K562 (cell line): ENCODE measurements around the gene LAMB3. TPM values are rescaled to one million over a fixed set of nuclear protein-coding genes. Genes with fewer than 3 reads are reported as not detected.
A peak's percentile ranks its signal among the peaks of the same experiment; 100 is the strongest.

Experiments
- EP400 ChIP-seq: fragments of 450-650 bp; IDR thresholded peaks from 2 replicates; pipeline ENCODE4 v1.6.1; 2017; ENCODE audit warnings: antibody characterized with exemption, mild to moderate bottlenecking, moderate library complexity
- GATAD2A ChIP-seq: fragments of 450-650 bp; IDR thresholded peaks from 2 replicates; pipeline ENCODE4 v1.6.1; 2017
- GTF2E2 ChIP-seq: fragments of 200-800 bp; sonication (Bioruptor generic); IDR thresholded peaks from 2 replicates; pipeline ENCODE4 v1.6.1; 2016; ENCODE audit warnings: missing genetic modification characterization, missing compliant biosample characterization
- HNRNPL ChIP-seq: fragments of 200-400 bp; formaldehyde crosslinking; IDR thresholded peaks from 2 replicates; pipeline ENCODE4 v1.6.1; 2017; ENCODE audit warnings: low read depth, mild to moderate bottlenecking, low read length
- MCM5 ChIP-seq: fragments of 450-650 bp; IDR thresholded peaks from 2 replicates; pipeline ENCODE4 v1.6.1; 2016; ENCODE audit warnings: low read depth
- POLR2A ChIP-seq: fragments of 450-650 bp; conservative IDR thresholded peaks from 2 replicates; pipeline ENCODE4 v1.6.1; 2016
- RBM25 ChIP-seq: fragments of 200-400 bp; formaldehyde crosslinking; IDR thresholded peaks from 2 replicates; pipeline ENCODE4 v1.6.1; 2018; ENCODE audit warnings: low read length, low read depth, moderate library complexity; ENCODE audit not compliant: severe bottlenecking
- SMARCA4 ChIP-seq: fragments of 450-650 bp; IDR thresholded peaks from 2 replicates; pipeline ENCODE4 v1.6.1; 2016
- SRSF1 ChIP-seq: fragments of 200-400 bp; formaldehyde crosslinking; IDR thresholded peaks from 2 replicates; pipeline ENCODE4 v1.6.1; 2017; ENCODE audit warnings: mild to moderate bottlenecking, low read depth, low read length, moderate library complexity
- ZFX ChIP-seq: sonication (generic); formaldehyde crosslinking; IDR thresholded peaks from 2 replicates; pipeline ENCODE4 v1.8.0; 2022; ENCODE audit warnings: mild to moderate bottlenecking, missing genetic modification reagents, moderate library complexity
- ZNF212 ChIP-seq: fragments of 450-650 bp; formaldehyde crosslinking; IDR thresholded peaks from 2 replicates; pipeline ENCODE4 v1.4.0; 2020; ENCODE audit warnings: mild to moderate bottlenecking
- ZNF57 ChIP-seq: fragments of 450-650 bp; formaldehyde crosslinking; IDR thresholded peaks from 2 replicates; pipeline ENCODE4 v1.4.0; 2020; ENCODE audit warnings: mild to moderate bottlenecking, moderate library complexity
- ZNF76 ChIP-seq: fragments of 250-450 bp; sonication (Bioruptor Pico); IDR thresholded peaks from 2 replicates; pipeline ENCODE4 v1.4.0; 2020; ENCODE audit warnings: mild to moderate bottlenecking, moderate library complexity, borderline replicate concordance
- ZNF785 ChIP-seq: fragments of 250-450 bp; sonication (Bioruptor Pico); IDR thresholded peaks from 2 replicates; pipeline ENCODE4 v1.4.0; 2020; ENCODE audit warnings: mild to moderate bottlenecking
- polyA plus RNA-seq, 8 experiments: library from polyadenylated mRNA; depleted of rRNA in 4 of 8; stranded (reverse) in 5 of 8; unstranded in 3 of 8; fragments of >200 nt; fragmentation: Nextera tagmentation in 2 of 8; fragmentation: Illumina TruSeq in 1 of 8; extraction: Ambion mirVana in 2 of 8; extraction: Trizol in 1 of 8; gene quantifications; 2 replicates each; pipeline versions ENCODE4 v1.2.1 to v1.2.3, GENCODE V29; 2011 to 2014; ENCODE audit warnings: inconsistent platforms in 1 of 8, missing spikeins in 1 of 8
- total RNA-seq, 7 experiments: library from RNA; depleted of rRNA in 6 of 7; stranded (reverse); fragments of >200 nt in 6 of 7; fragmentation: Illumina TruSeq in 2 of 7; extraction: Trizol in 2 of 7; gene quantifications; 2 replicates each; pipeline versions ENCODE4 v1.2.1 to v1.2.3, GENCODE V29; 2011 to 2021; ENCODE audit warnings: low replicate concordance in 1 of 7
- TF ChIP-seq, protein P1 (sequence below): IDR thresholded peaks from 2 replicates; pipeline ENCODE4 v1.6.1; 2016; ENCODE audit warnings: missing genetic modification characterization, missing compliant biosample characterization
- TF ChIP-seq, protein P2 (sequence below), 2 experiments: IDR thresholded peaks; 2 replicates each; pipeline ENCODE4 v1.6.1; 2012; ENCODE audit warnings: improper control_type of control experiment in 2 of 2, low read depth in 2 of 2, low read length in 2 of 2, borderline replicate concordance in 1 of 2
- TF ChIP-seq, protein P3 (sequence below): fragments of 250-450 bp; sonication (Bioruptor Pico); IDR thresholded peaks from 2 replicates; pipeline ENCODE4 v1.8.0; 2022; ENCODE audit warnings: inconsistent platforms
- TF ChIP-seq, protein P4 (sequence below): fragments of 450-650 bp; conservative IDR thresholded peaks from 2 replicates; pipeline ENCODE4 v1.6.1; 2016; ENCODE audit warnings: missing genetic modification characterization, low read depth, mild to moderate bottlenecking, missing compliant biosample characterization, moderate library complexity
- TF ChIP-seq, protein P5 (sequence below): IDR thresholded peaks from 2 replicates; pipeline ENCODE4 v1.6.1; 2011; ENCODE audit not compliant: insufficient read length; ENCODE audit errors: extremely low read depth
- TF ChIP-seq, protein P6 (sequence below): sonication (generic); IDR thresholded peaks from 2 replicates; pipeline ENCODE4 v1.6.1; 2016

The LAMB3 gene
- total and polyA plus RNA-seq, 9 of the 15 experiments (the other 6 are each of a cell fraction or from before 2014, with no cell fraction given), result 0.08 to 1.3 (median 0.91) TPM

DNA sequence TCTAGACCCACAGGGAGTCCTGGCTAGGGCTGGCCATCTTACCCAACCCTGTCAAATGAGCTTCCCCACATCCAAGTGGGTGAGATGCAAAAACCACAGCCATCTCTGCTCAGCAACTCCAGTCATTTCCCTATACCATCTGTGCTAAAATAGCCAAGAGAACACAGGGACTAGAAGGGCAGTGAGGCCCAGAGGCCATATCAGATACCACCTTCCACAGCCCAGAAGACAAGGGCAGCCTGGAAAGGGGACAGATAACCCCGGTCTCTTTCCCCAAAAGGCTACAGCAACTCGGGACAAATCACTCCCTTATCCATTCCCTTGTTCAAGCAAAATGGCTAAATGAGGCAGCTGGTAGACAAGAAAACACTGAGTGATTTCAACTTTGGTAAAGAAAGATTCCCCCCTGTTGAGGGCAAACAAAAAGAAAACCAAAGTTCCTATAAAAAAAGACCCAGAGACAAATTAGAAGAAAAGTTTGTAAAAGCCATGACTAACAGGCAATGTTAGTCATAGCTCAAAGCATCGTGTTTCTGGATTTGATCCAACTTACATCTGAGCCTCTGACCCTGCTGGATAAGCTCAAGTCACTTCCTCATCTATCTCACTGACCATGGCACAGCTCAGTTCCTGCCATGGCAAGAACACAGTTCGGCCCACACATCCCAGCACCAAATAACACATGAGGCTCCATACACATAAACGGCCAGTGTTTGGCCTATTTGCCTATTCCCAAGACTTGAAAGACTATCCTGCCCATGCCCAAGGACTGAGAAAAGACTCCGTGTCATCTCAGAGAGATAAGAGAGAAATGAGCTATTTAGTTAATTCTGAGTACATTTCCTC lies 3.1 kb downstream of the LAMB3 start (continued):
- TF ChIP-seq GATAD2A (no peak), SMARCA4 (peak; percentile 89), ZNF212 (CRISPR knock-in tag) (no peak), ZNF76 (CRISPR knock-in tag) (no peak), ZNF57 (no peak), POLR2A (no peak), EP400 (no peak), MCM5 (no peak), ZNF785 (no peak), ZFX (CRISPR knock-in tag) (no peak), GTF2E2 (tag) (0 out of 2 replicates have a peak, but pooled peaks have one; percentile 53), HNRNPL (no peak), SRSF1 (no peak), RBM25 (no peak)
- TF ChIP-seq, protein P1, sequence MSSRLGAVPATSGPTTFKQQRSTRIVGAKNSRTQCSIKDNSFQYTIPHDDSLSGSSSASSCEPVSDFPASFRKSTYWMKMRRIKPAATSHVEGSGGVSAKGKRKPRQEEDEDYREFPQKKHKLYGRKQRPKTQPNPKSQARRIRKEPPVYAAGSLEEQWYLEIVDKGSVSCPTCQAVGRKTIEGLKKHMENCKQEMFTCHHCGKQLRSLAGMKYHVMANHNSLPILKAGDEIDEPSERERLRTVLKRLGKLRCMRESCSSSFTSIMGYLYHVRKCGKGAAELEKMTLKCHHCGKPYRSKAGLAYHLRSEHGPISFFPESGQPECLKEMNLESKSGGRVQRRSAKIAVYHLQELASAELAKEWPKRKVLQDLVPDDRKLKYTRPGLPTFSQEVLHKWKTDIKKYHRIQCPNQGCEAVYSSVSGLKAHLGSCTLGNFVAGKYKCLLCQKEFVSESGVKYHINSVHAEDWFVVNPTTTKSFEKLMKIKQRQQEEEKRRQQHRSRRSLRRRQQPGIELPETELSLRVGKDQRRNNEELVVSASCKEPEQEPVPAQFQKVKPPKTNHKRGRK (tag), result no peak
- TF ChIP-seq, protein P2, sequence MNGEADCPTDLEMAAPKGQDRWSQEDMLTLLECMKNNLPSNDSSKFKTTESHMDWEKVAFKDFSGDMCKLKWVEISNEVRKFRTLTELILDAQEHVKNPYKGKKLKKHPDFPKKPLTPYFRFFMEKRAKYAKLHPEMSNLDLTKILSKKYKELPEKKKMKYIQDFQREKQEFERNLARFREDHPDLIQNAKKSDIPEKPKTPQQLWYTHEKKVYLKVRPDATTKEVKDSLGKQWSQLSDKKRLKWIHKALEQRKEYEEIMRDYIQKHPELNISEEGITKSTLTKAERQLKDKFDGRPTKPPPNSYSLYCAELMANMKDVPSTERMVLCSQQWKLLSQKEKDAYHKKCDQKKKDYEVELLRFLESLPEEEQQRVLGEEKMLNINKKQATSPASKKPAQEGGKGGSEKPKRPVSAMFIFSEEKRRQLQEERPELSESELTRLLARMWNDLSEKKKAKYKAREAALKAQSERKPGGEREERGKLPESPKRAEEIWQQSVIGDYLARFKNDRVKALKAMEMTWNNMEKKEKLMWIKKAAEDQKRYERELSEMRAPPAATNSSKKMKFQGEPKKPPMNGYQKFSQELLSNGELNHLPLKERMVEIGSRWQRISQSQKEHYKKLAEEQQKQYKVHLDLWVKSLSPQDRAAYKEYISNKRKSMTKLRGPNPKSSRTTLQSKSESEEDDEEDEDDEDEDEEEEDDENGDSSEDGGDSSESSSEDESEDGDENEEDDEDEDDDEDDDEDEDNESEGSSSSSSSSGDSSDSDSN (IDR thresholded peaks at IDR 0.05; ENCODE audit: borderline replicate concordance in 1 of 2, low read depth in 2 of 2, low read length in 2 of 2), result peak in 1 of 2 experiments; percentile 65; a peak in 1 of 4 replicates
- TF ChIP-seq, protein P3, sequence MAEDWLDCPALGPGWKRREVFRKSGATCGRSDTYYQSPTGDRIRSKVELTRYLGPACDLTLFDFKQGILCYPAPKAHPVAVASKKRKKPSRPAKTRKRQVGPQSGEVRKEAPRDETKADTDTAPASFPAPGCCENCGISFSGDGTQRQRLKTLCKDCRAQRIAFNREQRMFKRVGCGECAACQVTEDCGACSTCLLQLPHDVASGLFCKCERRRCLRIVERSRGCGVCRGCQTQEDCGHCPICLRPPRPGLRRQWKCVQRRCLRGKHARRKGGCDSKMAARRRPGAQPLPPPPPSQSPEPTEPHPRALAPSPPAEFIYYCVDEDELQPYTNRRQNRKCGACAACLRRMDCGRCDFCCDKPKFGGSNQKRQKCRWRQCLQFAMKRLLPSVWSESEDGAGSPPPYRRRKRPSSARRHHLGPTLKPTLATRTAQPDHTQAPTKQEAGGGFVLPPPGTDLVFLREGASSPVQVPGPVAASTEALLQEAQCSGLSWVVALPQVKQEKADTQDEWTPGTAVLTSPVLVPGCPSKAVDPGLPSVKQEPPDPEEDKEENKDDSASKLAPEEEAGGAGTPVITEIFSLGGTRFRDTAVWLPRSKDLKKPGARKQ (CRISPR knock-in tag), result no peak
- TF ChIP-seq, protein P4, sequence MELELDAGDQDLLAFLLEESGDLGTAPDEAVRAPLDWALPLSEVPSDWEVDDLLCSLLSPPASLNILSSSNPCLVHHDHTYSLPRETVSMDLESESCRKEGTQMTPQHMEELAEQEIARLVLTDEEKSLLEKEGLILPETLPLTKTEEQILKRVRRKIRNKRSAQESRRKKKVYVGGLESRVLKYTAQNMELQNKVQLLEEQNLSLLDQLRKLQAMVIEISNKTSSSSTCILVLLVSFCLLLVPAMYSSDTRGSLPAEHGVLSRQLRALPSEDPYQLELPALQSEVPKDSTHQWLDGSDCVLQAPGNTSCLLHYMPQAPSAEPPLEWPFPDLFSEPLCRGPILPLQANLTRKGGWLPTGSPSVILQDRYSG (tag), result peak; percentile 40
- TF ChIP-seq, protein P5, sequence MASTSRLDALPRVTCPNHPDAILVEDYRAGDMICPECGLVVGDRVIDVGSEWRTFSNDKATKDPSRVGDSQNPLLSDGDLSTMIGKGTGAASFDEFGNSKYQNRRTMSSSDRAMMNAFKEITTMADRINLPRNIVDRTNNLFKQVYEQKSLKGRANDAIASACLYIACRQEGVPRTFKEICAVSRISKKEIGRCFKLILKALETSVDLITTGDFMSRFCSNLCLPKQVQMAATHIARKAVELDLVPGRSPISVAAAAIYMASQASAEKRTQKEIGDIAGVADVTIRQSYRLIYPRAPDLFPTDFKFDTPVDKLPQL, result no peak
- TF ChIP-seq, protein P6, sequence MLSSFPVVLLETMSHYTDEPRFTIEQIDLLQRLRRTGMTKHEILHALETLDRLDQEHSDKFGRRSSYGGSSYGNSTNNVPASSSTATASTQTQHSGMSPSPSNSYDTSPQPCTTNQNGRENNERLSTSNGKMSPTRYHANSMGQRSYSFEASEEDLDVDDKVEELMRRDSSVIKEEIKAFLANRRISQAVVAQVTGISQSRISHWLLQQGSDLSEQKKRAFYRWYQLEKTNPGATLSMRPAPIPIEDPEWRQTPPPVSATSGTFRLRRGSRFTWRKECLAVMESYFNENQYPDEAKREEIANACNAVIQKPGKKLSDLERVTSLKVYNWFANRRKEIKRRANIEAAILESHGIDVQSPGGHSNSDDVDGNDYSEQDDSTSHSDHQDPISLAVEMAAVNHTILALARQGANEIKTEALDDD, result peak; percentile 89
